ENCODE data around the gene AGL. TPM values are rescaled to one million over a fixed set of nuclear protein-coding genes. Genes with fewer than 3 reads are reported as not detected.

AGL gene
- total RNA-seq, 2 donors from 2014 or later = 89.2 to 102 TPM

DNA sequence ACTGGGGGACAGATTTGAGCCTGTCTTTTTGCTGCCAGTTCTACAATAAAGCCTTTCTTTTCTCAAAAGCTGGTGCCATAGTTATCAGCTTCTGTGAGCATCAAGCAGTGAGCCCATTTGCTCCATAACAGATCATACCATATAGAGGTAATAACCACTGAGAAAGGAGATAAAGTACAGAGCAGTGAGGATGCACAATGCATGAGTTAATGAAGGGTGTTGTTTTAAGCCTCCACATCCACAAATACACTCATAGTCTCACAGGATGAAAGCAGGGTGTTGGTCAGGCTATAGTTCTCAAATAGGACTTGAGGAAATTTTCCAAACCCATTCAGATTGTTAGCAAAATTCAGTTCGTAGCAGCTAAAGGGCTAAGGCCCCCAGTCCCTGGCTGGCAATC, 94.0 kb downstream of the AGL start:
- Histone ChIP-seq H3K4me1 (ENCODE audit: control insufficient read depth, insufficient read depth, low read length) (peaks cover 6% of the 10 kb centered on the region), H3K27me3 (ENCODE audit: control insufficient read depth, insufficient read depth, low read length, poor library complexity, severe bottlenecking) (no peaks in the 10 kb centered on the region), H3K9ac (ENCODE audit: extremely low read depth, low read length, poor library complexity, severe bottlenecking) (no peak overlapping the region), H3K27ac (ENCODE audit: low read depth, low read length) (no peak overlapping the region), H3K36me3 (ENCODE audit: control insufficient read depth, insufficient read depth, low read length) (no peaks in the 10 kb centered on the region), H3K9me3 (ENCODE audit: control insufficient read depth, low read length) (peaks cover 34% of the 10 kb centered on the region), H3K4me3 (ENCODE audit: low read length) (no peak overlapping the region)
- Mint-ChIP-seq H3K4me1 (peaks cover 17% of the 10 kb centered on the region), H3K27ac (peak overlapping the region; percentile 89), H3K27me3 (ENCODE audit: insufficient read depth) (no peaks in the 10 kb centered on the region), H3K4me3 (no peak overlapping the region), H3K9me3 (peaks cover 19% of the 10 kb centered on the region), H3K36me3 (ENCODE audit: low read depth) (peaks cover 7% of the 10 kb centered on the region)
- 56 to 65% methylated on average over 1 of the region's 1 CpG for WGBS, 2 experiments (ENCODE audit: insufficient coverage in 1 of 2, insufficient read length in 1 of 2)
- DNase-seq = no peak
- TF ChIP-seq, protein P1, sequence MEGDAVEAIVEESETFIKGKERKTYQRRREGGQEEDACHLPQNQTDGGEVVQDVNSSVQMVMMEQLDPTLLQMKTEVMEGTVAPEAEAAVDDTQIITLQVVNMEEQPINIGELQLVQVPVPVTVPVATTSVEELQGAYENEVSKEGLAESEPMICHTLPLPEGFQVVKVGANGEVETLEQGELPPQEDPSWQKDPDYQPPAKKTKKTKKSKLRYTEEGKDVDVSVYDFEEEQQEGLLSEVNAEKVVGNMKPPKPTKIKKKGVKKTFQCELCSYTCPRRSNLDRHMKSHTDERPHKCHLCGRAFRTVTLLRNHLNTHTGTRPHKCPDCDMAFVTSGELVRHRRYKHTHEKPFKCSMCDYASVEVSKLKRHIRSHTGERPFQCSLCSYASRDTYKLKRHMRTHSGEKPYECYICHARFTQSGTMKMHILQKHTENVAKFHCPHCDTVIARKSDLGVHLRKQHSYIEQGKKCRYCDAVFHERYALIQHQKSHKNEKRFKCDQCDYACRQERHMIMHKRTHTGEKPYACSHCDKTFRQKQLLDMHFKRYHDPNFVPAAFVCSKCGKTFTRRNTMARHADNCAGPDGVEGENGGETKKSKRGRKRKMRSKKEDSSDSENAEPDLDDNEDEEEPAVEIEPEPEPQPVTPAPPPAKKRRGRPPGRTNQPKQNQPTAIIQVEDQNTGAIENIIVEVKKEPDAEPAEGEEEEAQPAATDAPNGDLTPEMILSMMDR (conservative IDR thresholded peaks at IDR 0.05) = no peak

DNA sequence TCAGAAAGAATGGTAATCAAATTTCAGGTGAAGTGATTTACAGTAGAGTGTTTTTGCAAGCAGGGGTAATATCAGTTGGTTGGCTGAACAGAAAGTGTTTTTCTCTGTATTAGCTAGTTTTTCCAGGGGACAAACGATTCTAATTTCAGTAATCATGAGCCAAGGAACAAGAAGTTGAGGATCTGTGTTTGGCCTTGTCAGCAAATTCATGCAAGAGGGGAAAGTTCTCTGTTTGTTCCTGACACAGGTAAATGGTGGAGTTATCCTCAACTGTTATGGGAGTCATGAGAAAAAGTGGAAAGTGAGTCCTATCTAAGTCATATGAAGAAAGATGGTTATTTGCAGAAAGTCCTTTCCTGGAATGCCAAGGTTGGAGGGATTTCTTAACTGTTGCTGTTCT, 95.0 kb downstream of the AGL start:
- Histone ChIP-seq H3K27ac (ENCODE audit: low read depth, low read length) (no peak overlapping the region), H3K4me1 (ENCODE audit: control insufficient read depth, insufficient read depth, low read length) (peaks cover 6% of the 10 kb centered on the region), H3K27me3 (ENCODE audit: control insufficient read depth, insufficient read depth, low read length, poor library complexity, severe bottlenecking) (no peaks in the 10 kb centered on the region), H3K9ac (ENCODE audit: extremely low read depth, low read length, poor library complexity, severe bottlenecking) (no peak overlapping the region), H3K4me3 (ENCODE audit: low read length) (peak overlapping the region; percentile 37), H3K36me3 (ENCODE audit: control insufficient read depth, insufficient read depth, low read length) (no peaks in the 10 kb centered on the region), H3K9me3 (ENCODE audit: control insufficient read depth, low read length) (peaks cover 40% of the 10 kb centered on the region)
- Mint-ChIP-seq H3K4me1 (peaks cover 17% of the 10 kb centered on the region), H3K4me3 (no peak overlapping the region), H3K36me3 (ENCODE audit: low read depth) (peaks cover 7% of the 10 kb centered on the region), H3K9me3 (peaks cover 21% of the 10 kb centered on the region), H3K27me3 (ENCODE audit: insufficient read depth) (no peaks in the 10 kb centered on the region), H3K27ac (peak overlapping the region; percentile 42)
- TF ChIP-seq, protein P1 (conservative IDR thresholded peaks at IDR 0.05) = no peak
- DNase-seq = no peak
- WGBS, 2 experiments (ENCODE audit: insufficient coverage in 1 of 2, insufficient read length in 1 of 2) = 71 to 91% methylated on average over 1 of the region's 1 CpG

DNA sequence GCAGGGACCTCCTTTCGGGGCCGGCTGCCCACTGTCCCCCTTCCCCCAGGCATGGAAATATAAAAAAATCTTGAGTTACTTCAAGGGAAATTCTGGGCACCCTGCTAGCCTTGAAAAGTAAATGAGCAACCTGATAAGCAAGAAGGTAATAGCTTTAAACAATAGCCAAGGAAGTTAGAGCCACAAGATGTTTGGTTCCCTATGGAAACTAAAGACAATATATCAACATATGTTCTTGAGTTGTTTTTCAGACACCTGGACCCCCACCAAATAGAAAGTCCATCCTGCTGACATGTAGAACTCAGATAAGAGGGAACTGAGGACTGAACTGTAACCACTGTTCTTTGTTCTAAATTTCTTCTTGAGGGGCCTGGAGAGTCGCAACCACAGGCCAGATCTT, 100.3 kb downstream of the AGL start:
- no peaks in the 10 kb centered on the region for H3K36me3 Mint-ChIP-seq (ENCODE audit: low read depth)
- H3K4me3 Mint-ChIP-seq = no peak overlapping the region
- no peak overlapping the region for H3K27ac ChIP-seq (ENCODE audit: low read depth, low read length)
- peaks cover 12% of the 10 kb centered on the region for H3K4me1 Mint-ChIP-seq
- no peak for DNase-seq
- H3K9ac ChIP-seq (ENCODE audit: extremely low read depth, low read length, poor library complexity, severe bottlenecking) = peak overlapping the region; percentile 67
- WGBS, 2 experiments (ENCODE audit: insufficient coverage in 1 of 2, insufficient read length in 1 of 2) = 76% methylated on average over 3 of the region's 3 CpGs; no CpG with 5 or more reads in 1 of the 2 experiments
- H3K4me3 ChIP-seq (ENCODE audit: low read length) = no peak overlapping the region
- no peaks in the 10 kb centered on the region for H3K27me3 Mint-ChIP-seq (ENCODE audit: insufficient read depth)
- peaks cover 44% of the 10 kb centered on the region for H3K9me3 ChIP-seq (ENCODE audit: control insufficient read depth, low read length)
- H3K4me1 ChIP-seq (ENCODE audit: control insufficient read depth, insufficient read depth, low read length) = peaks cover 7% of the 10 kb centered on the region
- peak overlapping the region; percentile 88 for H3K27ac Mint-ChIP-seq
- no peaks in the 10 kb centered on the region for H3K36me3 ChIP-seq (ENCODE audit: control insufficient read depth, insufficient read depth, low read length)
- H3K27me3 ChIP-seq (ENCODE audit: control insufficient read depth, insufficient read depth, low read length, poor library complexity, severe bottlenecking) = no peaks in the 10 kb centered on the region
- peaks cover 28% of the 10 kb centered on the region for H3K9me3 Mint-ChIP-seq
- TF ChIP-seq, protein P1 (conservative IDR thresholded peaks at IDR 0.05) = no peak
